Naive thymus-derived CD8-positive, alpha-beta T cell (primary cell): ENCODE data around the gene TFEC. TPM values are rescaled to one million over a fixed set of nuclear protein-coding genes. Genes with fewer than 3 reads are reported as not detected.
"Not testable (repeated sequence)": the region's sequence is repeated elsewhere in the genome, so short reads cannot be mapped to it uniquely, and the experiment has no call there.

Experiments used
- ATAC-seq, 2 donors: fragments of 150-1000 bp; cut with Tn5 transposase in 1 of 2; sonication (Bioruptor Pico), chemical (Tn5 transposase) in 1 of 2; 1 replicate in 1 of 2; 2 replicates in 1 of 2; pipeline ENCODE4 v1.10.0; 2021; ENCODE audit warnings: mild to moderate bottlenecking in 2 of 2, moderate library complexity in 2 of 2
- POLR2A ChIA-PET: fragments of 350-600 bp; sonication (Branson Sonifier 250); formaldehyde crosslinking; loops from one replicate; lab custom pipeline; 2021; ENCODE audit warnings: antibody characterized with exemption; lab: Charles Lee
- DNase-seq, 10 donors: peaks; one replicate each; pipeline versions ENCODE4 v3.0.0 to v3.0.0-alpha.2; 2020 to 2022
- H3K27ac Mint-ChIP-seq, 10 donors: one replicate each; pipeline ENCODE4 v1.8.0; 2020 to 2022; ENCODE audit warnings: mild to moderate bottlenecking in 10 of 10, mixed read lengths in 10 of 10, moderate library complexity in 4 of 10, inconsistent platforms in 1 of 10
- H3K27me3 Mint-ChIP-seq, 5 donors: one replicate each; pipeline ENCODE4 v1.8.0; 2021 to 2022; ENCODE audit warnings: mixed read lengths in 5 of 5
- H3K36me3 Mint-ChIP-seq, 3 donors: one replicate each; pipeline ENCODE4 v1.8.0; 2020 to 2022; ENCODE audit warnings: mixed read lengths in 3 of 3, mild to moderate bottlenecking in 2 of 3, inconsistent platforms in 1 of 3
- H3K4me1 Mint-ChIP-seq, 4 donors: one replicate each; pipeline ENCODE4 v1.8.0; 2021 to 2022; ENCODE audit warnings: mixed read lengths in 4 of 4
- H3K4me3 Mint-ChIP-seq, 10 donors: one replicate each; pipeline ENCODE4 v1.8.0; 2020 to 2022; ENCODE audit warnings: mild to moderate bottlenecking in 10 of 10, mixed read lengths in 10 of 10, moderate library complexity in 6 of 10, inconsistent platforms in 1 of 10
- H3K9me3 Mint-ChIP-seq, 9 donors: one replicate each; pipeline ENCODE4 v1.8.0; 2020 to 2022; ENCODE audit warnings: mixed read lengths in 9 of 9, mild to moderate bottlenecking in 3 of 9, inconsistent platforms in 1 of 9, moderate library complexity in 1 of 9
- polyA plus RNA-seq, 3 donors: library from polyadenylated mRNA; unstranded; fragments of 300-500 nt; fragmentation: Illumina TruSeq; gene quantifications; one replicate each; pipeline ENCODE4 v1.2.3, GENCODE V29; 2021
- total RNA-seq, 8 experiments: library from RNA in 2 of 8; stranded (reverse) in 2 of 8; gene quantifications; one replicate each; pipeline ENCODE4 v1.2.3 and lab custom pipeline; 2021 to 2026

The TFEC gene
- total and polyA plus RNA-seq, 5 experiments from 2014 or later = 0.83 to 0.96 TPM; not detected in 3

DNA sequence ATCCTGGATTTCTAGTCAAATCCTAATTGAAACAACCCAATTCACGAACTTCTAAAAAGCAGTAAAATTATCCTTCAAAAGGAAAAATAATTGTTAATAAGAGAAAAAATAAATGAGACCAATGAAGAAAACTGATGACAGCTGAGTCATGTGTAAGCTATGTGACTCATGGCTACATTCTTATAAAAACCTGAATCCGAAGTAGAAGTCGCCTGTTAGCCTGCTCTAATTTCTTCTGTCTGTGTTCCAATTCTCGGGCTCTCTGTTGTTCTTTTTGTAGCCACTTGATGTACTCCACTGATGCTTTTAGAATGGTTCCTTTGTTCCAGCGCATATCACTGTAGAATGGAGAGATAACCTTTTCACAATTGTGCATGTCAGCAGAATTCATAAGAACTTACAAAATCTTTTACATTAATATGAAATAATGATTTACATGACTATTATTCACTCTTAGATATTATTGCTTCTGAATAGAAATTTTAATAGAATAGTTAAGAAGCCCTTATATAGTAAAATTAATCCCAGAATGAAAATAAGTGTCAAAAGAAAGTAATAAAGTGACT is 88.8 kb downstream of the TFEC start:
- POLR2A ChIA-PET = no interaction called here
- Mint-ChIP-seq H3K36me3 (no peaks in the 10 kb centered on the region), H3K4me1 (no peaks in the 10 kb centered on the region), H3K27ac (no peak overlapping the region), H3K4me3 (no peak overlapping the region), H3K9me3 (no peaks in the 10 kb centered on the region), H3K27me3 (no peaks in the 10 kb centered on the region)
- ATAC-seq (no peak), DNase-seq (no peak)

DNA sequence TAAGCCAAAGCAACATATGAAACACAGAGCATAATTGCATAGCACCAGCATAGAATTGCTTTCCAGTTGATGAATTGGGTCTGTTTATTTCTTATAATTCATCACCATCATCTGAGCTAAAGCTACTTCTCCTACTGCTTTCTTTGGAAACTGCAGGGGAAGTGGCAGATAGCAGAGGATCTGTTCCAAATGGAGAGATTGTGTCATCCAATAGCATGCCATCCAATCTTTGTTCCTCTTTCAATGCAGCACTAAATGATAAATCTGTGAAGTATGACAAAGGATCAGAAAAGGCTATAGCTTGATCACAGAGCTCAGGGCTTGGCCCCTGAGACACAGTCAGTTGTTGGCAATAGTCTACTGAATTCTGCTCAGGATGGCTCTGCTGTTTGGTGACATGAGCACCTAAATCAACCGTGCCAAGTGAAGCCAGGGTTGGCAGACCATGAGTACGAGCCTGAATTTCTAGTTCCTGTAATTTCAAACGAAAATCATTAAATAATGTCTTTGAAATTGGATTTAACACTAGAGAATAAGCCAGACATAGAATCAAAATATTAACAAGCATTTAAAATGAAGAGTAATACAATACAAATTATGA is 90.0 kb downstream of the TFEC start:
- ATAC-seq = no peak
- POLR2A ChIA-PET = no interaction called here
- no peaks in the 10 kb centered on the region for H3K9me3 Mint-ChIP-seq
- DNase-seq = no peak
- H3K27ac Mint-ChIP-seq = no peak overlapping the region
- no peaks in the 10 kb centered on the region for H3K36me3 Mint-ChIP-seq
- H3K4me1 Mint-ChIP-seq = no peaks in the 10 kb centered on the region
- no peak overlapping the region for H3K4me3 Mint-ChIP-seq
- no peaks in the 10 kb centered on the region for H3K27me3 Mint-ChIP-seq

DNA sequence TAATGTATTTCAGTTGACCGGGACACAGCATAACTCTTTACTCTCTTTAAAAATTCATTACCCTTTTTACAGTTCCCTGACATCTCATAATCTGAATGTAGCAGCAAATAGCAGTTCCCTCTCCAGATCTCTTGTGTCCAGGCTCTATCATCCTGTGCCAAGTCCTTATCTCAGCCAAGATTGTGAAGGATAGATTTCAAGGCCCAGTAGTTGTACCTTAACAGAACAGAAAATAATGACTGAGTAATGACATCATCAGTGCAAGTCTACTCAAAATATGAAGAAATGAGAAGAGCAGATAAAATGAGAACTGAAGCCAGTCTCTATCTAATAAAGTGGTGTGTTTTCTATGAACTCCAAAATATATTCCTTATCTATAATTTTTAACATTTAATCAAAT is 92.6 kb downstream of the TFEC start:
- Mint-ChIP-seq H3K9me3 (no peaks in the 10 kb centered on the region), H3K36me3 (no peaks in the 10 kb centered on the region), H3K4me3 (no peak overlapping the region), H3K27ac (no peak overlapping the region), H3K4me1 (no peaks in the 10 kb centered on the region), H3K27me3 (no peaks in the 10 kb centered on the region)
- DNase-seq (no peak), ATAC-seq (no peak)
- POLR2A ChIA-PET = no interaction called here

DNA sequence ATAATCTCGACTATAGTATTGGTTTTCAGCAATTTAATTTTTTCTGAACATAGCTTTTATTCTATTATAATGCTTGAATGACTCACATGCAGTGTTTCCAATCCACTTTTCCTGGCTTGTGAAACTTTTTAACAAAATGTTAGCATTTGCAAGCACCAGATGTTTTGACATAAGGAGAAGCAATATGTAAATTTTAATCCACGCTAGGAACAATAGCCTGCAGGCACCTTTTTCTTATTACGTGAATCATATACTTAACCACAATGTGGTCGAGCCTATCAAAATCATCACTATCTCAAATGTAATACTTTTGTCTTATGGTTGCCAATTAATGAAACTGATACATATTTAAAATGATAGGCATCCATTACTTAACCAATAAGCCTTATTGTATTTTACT is 97.1 kb downstream of the TFEC start:
- Mint-ChIP-seq H3K9me3 (peaks cover 0 to 4% (median 0%) of the 10 kb centered on the region in 9 donors), H3K27me3 (no peaks in the 10 kb centered on the region), H3K4me3 (no peak overlapping the region), H3K4me1 (no peaks in the 10 kb centered on the region), H3K27ac (no peak overlapping the region), H3K36me3 (no peaks in the 10 kb centered on the region)
- ATAC-seq = no peak
- POLR2A ChIA-PET = no interaction called here
- DNase-seq = no peak

DNA sequence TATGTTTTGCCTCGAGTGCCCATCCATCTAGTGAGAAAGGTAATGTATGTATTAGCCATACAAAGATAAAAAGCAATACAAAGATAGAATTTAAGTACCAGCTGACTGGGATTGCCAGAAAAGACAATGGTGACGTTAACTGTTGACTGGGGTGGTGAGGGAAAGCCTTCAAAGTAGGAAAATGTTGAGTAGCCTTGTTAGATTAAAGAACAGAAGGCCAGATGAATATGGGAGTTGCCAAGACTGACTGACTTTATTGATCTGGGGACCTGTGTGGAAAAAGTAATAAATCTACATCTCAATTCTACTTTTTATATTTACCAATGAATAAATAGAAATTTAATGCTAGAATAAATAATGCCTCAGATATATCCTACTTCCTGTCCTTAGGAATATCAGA is 97.7 kb downstream of the TFEC start:
- POLR2A ChIA-PET = no interaction called here
- no peaks in the 10 kb centered on the region for H3K27me3 Mint-ChIP-seq
- H3K4me3 Mint-ChIP-seq = no peak overlapping the region
- no peaks in the 10 kb centered on the region for H3K4me1 Mint-ChIP-seq
- no peak for DNase-seq
- no peaks in the 10 kb centered on the region for H3K36me3 Mint-ChIP-seq
- H3K27ac Mint-ChIP-seq = no peak overlapping the region
- no peak for ATAC-seq
- peaks cover 0 to 4% (median 0%) of the 10 kb centered on the region in 9 donors for H3K9me3 Mint-ChIP-seq

DNA sequence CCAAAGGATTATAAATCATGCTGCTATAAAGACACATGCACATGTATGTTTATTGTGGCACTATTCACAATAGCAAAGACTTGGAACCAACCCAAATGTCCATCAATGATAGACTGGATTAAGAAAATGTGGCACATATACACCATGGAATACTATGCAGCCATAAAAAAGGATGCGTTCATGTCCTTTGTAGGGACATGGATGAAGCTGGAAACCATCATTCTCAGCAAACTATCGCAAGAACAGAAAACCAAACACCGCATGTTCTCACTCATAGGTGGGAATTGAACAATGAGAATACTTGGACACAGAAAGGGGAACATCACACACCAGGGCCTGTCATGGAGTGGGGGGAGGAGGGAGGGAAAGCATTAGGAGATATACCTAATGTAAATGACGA is 100.4 kb downstream of the TFEC start:
- H3K4me1 Mint-ChIP-seq, H3K27me3 Mint-ChIP-seq, H3K9me3 Mint-ChIP-seq, H3K36me3 Mint-ChIP-seq, ATAC-seq, DNase-seq, H3K27ac Mint-ChIP-seq, H3K4me3 Mint-ChIP-seq, POLR2A ChIA-PET: not testable (repeated sequence)

DNA sequence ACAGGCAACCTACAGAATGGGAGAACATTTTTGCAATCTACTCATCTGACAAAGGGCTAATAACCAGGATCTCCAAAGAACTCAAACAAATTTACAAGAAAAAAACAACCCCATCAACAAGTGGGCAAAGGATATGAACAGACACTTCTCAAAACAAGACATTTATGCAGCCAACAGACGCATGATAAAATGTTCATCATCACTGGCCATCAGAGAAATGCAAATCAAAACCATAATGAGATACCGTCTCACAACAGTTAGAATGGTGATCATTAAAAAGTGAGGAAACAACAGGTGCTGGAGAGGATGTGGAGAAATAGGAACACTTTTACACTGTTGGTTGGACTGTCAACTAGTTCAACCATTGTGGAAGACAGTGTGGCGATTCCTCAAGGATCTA is 100.8 kb downstream of the TFEC start:
- H3K36me3 Mint-ChIP-seq, DNase-seq, H3K9me3 Mint-ChIP-seq, H3K27me3 Mint-ChIP-seq, H3K4me3 Mint-ChIP-seq, ATAC-seq, POLR2A ChIA-PET, H3K4me1 Mint-ChIP-seq, H3K27ac Mint-ChIP-seq: not testable (repeated sequence)

DNA sequence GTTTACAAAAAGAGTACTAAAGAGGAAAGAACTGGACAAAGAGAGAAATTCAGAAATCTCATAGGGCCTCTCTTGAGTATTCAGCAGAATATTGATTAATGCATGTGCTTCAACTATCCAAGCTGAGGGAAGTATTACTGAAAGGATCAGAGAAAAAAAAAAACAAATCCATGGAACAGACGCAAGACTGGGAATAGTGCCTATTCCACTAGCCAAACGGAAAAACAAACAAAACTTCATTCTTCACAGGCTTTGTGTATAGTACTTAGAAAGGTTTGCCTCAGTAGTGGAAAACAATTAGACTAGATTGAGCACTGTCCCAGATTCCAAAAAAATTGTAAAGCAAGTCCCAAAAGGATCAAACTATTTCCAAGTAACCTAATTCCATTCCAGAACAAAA is 106.2 kb downstream of the TFEC start:
- Mint-ChIP-seq H3K4me3 (no peak overlapping the region), H3K4me1 (no peaks in the 10 kb centered on the region), H3K9me3 (peaks cover 0 to 1% (median 0%) of the 10 kb centered on the region in 9 donors), H3K27me3 (peaks cover 0 to 2% (median 0%) of the 10 kb centered on the region in 5 donors), H3K27ac (no peak overlapping the region), H3K36me3 (no peaks in the 10 kb centered on the region)
- no peak for ATAC-seq
- no peak for DNase-seq
- POLR2A ChIA-PET = no interaction called here

DNA sequence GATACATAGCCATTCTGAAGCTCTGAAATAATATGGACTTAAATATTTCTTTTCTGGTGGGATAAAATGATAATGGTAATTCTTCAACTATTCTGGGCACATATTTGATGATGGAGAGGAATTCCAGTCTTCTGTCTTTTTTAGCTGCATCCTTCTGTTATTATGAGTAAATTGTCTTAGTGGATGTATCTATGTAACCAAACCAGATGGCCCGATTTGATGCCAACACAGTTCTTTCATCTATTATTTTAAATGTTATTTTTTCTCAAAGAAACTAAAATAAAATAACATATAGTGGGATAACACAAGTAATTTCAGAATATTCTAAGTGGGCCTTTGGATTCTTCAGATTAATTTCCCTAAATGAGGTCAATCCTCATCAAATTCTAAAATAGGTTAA is 110.2 kb downstream of the TFEC start:
- POLR2A ChIA-PET = no interaction called here
- Mint-ChIP-seq H3K27me3 (peaks cover 0 to 2% (median 0%) of the 10 kb centered on the region in 5 donors), H3K36me3 (no peaks in the 10 kb centered on the region), H3K4me3 (no peak overlapping the region), H3K9me3 (no peaks in the 10 kb centered on the region), H3K4me1 (no peaks in the 10 kb centered on the region), H3K27ac (no peak overlapping the region)
- DNase-seq (no peak), ATAC-seq (no peak)

DNA sequence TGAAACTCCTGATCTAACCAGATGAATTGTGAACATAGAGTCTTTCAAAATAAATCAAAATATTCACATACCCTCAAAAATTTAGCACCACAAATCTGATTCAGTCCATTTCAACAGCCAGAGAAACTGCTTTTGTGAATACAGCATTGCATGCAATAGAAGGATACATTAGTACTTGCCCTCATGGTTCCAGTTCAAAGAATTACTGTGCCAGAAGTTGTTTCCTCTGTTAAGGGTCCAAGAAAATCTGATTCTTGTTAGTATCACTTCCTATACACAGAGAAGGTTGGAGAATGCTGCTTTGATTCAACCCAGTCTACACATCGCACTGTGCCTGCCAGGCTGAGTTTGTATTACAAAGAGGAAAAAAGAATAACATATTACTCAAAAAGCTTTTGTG is 115.6 kb downstream of the TFEC start:
- Mint-ChIP-seq H3K4me1 (peaks cover 0 to 2% (median 0%) of the 10 kb centered on the region in 4 donors), H3K27me3 (peaks cover 0 to 9% (median 4%) of the 10 kb centered on the region in 5 donors), H3K36me3 (no peaks in the 10 kb centered on the region), H3K27ac (no peak overlapping the region), H3K4me3 (no peak overlapping the region), H3K9me3 (no peaks in the 10 kb centered on the region)
- no peak for DNase-seq
- POLR2A ChIA-PET = no interaction called here
- ATAC-seq = no peak

DNA sequence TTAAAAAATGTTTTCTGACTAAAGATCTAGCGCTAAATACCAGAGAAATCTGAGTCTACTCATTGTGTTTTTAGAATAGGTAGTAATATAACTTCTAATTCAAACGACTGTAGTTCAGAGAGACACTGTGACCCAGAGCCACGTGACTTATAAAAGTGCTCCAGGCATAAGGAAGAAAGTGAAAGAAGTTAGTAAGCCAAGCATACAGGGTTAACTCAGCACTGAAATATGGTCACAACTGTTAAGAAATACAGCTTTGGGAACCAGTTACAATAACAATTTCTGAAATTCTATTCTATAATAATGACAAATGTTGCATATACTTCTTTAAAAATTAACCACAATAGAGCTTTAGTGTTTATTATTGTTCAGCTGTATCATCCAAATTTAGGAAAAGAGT is 119.1 kb downstream of the TFEC start:
- ATAC-seq (no peak), DNase-seq (no peak)
- peaks cover 0 to 9% (median 2%) of the 10 kb centered on the region in 5 donors for H3K27me3 Mint-ChIP-seq
- H3K4me3 Mint-ChIP-seq = no peak overlapping the region
- H3K4me1 Mint-ChIP-seq = peaks cover 0 to 2% (median 0%) of the 10 kb centered on the region in 4 donors
- no peak overlapping the region for H3K27ac Mint-ChIP-seq
- no peaks in the 10 kb centered on the region for H3K36me3 Mint-ChIP-seq
- no peaks in the 10 kb centered on the region for H3K9me3 Mint-ChIP-seq
- POLR2A ChIA-PET = no interaction called here

DNA sequence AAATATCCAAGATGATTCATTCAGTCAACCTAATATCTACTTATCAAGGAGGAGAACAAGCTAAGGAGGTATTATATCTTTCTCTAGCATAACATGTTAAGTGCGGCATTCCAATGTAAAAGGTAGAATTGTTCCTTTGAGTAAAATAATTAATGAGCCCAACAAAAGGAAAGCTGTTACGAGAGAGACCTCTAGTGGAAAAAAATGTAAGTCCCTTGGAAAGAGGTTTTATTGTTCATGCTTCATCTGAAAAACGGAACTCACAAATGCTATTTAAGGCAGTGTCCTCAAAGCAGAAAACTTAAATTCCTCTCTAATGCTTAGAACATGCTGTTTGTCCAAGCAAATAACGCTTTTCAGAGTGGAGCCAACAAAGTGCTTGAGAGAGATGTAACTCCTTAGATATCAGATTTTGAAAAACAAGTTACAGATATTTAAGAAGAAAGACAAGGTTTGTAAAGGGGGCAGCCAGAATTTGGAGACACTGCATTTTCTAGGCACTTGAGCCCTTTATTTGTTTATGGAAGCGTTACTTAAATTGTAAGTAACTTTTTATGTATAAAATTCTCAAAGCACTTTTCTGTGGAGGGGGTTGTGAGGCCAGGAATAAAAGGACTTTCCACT is 119.9 kb downstream of the TFEC start:
- POLR2A ChIA-PET = no interaction called here
- Mint-ChIP-seq H3K27ac (no peak overlapping the region), H3K4me1 (peaks cover 0 to 2% (median 0%) of the 10 kb centered on the region in 4 donors), H3K4me3 (no peak overlapping the region), H3K36me3 (no peaks in the 10 kb centered on the region), H3K27me3 (peaks cover 0 to 9% (median 2%) of the 10 kb centered on the region in 5 donors), H3K9me3 (no peaks in the 10 kb centered on the region)
- DNase-seq (peak in 3 of 10 donors; percentile 3 to 11 (median 5)), ATAC-seq (no peak)

DNA sequence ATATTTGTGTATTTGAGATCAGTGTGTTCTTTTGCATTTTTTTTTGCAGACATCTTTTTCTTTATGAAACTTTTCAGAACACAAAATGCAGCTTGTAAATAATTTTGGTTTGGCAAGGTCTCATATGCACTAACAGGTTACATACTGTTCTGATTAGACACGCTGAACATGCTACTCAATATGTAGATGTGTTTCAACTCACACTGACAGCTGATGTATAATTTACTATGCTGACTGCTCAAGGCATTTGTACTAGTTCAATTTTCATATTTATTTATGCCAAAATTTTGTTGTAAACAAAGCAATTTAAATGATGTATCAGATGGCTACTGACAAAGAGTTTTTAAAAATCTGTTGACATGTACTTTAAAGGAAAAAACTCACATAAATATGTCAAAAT is 123.8 kb downstream of the TFEC start:
- H3K36me3 Mint-ChIP-seq = no peaks in the 10 kb centered on the region
- H3K4me3 Mint-ChIP-seq = no peak overlapping the region
- ATAC-seq = no peak
- H3K9me3 Mint-ChIP-seq = no peaks in the 10 kb centered on the region
- H3K27me3 Mint-ChIP-seq = peaks cover 0 to 3% (median 0%) of the 10 kb centered on the region in 5 donors
- H3K27ac Mint-ChIP-seq = no peak overlapping the region
- POLR2A ChIA-PET = no interaction called here
- no peaks in the 10 kb centered on the region for H3K4me1 Mint-ChIP-seq
- DNase-seq = no peak

DNA sequence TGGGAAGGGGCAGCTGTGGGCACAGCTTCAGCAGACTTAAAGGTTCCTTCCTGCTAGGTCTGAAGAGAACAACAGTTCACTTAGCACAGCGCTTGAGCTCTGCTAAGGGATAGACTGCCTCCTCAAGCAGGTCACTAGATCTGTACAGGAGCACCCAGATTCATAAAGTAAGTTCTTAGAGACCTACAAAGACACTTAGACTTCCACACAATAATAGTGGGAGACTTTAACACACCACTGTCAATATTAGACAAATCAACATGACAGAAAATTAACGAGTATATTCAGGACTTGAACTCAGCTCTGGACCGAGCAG is 140.9 kb downstream of the TFEC start:
- H3K27ac Mint-ChIP-seq = no peak overlapping the region
- no peak for DNase-seq
- POLR2A ChIA-PET = no interaction called here

More for the DNA sequence above, 140.9 kb downstream of the TFEC start:
- H3K27me3 Mint-ChIP-seq = peaks cover 0 to 4% (median 0%) of the 10 kb centered on the region in 5 donors
- H3K4me3 Mint-ChIP-seq = no peak overlapping the region
- no peaks in the 10 kb centered on the region for H3K36me3 Mint-ChIP-seq
- ATAC-seq = no peak
- no peaks in the 10 kb centered on the region for H3K4me1 Mint-ChIP-seq
- H3K9me3 Mint-ChIP-seq = peaks cover 0 to 16% (median 2%) of the 10 kb centered on the region in 9 donors
